ENCODE results near the gene RGS4. TPM values are rescaled to one million over a fixed set of nuclear protein-coding genes. Genes with fewer than 3 reads are reported as not detected.

Gene RGS4
- total RNA-seq, 1 donor from 2014 or later, result 13.2 TPM

GRCh38 chr1:163071405-163072255 lies 2.5 kb downstream of the RGS4 start:
- DNase-seq (ENCODE audit: low spot score), result no peak

GRCh38 chr1:163072658-163073057 lies 3.5 kb downstream of the RGS4 start:
- H3K9me3 Mint-ChIP-seq (ENCODE audit: low read depth), result no peaks in the 10 kb centered on the region
- H3K27me3 Mint-ChIP-seq (ENCODE audit: low read depth), result no peaks in the 10 kb centered on the region
- H3K27ac Mint-ChIP-seq (ENCODE audit: unreplicated experiment), result no peak overlapping the region
- TF ChIP-seq CTCF (IDR thresholded peaks at IDR 0.05), result no peak
- H3K4me1 Mint-ChIP-seq (ENCODE audit: low read depth), result peaks cover 44% of the 10 kb centered on the region
- no peak overlapping the region for H3K4me3 Mint-ChIP-seq (ENCODE audit: unreplicated experiment)
- H3K36me3 Mint-ChIP-seq (ENCODE audit: low read depth), result peaks cover 8% of the 10 kb centered on the region
- no peak for DNase-seq (ENCODE audit: low spot score)

More at GRCh38 chr1:163071405-163072255, 2.5 kb downstream of the RGS4 start:
- H3K36me3 Mint-ChIP-seq (ENCODE audit: low read depth), result peaks cover 8% of the 10 kb centered on the region
- peak overlapping the region; percentile 66 for H3K4me3 Mint-ChIP-seq (ENCODE audit: unreplicated experiment)
- peak; percentile 89 for TF ChIP-seq CTCF (IDR thresholded peaks at IDR 0.05)
- H3K27me3 Mint-ChIP-seq (ENCODE audit: low read depth), result no peaks in the 10 kb centered on the region
- H3K4me1 Mint-ChIP-seq (ENCODE audit: low read depth), result peaks cover 43% of the 10 kb centered on the region
- H3K9me3 Mint-ChIP-seq (ENCODE audit: low read depth), result no peaks in the 10 kb centered on the region
- H3K27ac Mint-ChIP-seq (ENCODE audit: unreplicated experiment), result no peak overlapping the region

GRCh38 chr1:163074004-163074403 lies 4.8 kb downstream of the RGS4 start:
- no peak for DNase-seq (ENCODE audit: low spot score)
- H3K4me3 Mint-ChIP-seq (ENCODE audit: unreplicated experiment), result no peak overlapping the region
- no peak overlapping the region for H3K27ac Mint-ChIP-seq (ENCODE audit: unreplicated experiment)
- no peaks in the 10 kb centered on the region for H3K9me3 Mint-ChIP-seq (ENCODE audit: low read depth)
- no peaks in the 10 kb centered on the region for H3K27me3 Mint-ChIP-seq (ENCODE audit: low read depth)
- peaks cover 40% of the 10 kb centered on the region for H3K4me1 Mint-ChIP-seq (ENCODE audit: low read depth)
- no peak for TF ChIP-seq CTCF (IDR thresholded peaks at IDR 0.05)
- H3K36me3 Mint-ChIP-seq (ENCODE audit: low read depth), result peaks cover 8% of the 10 kb centered on the region

- H3K27me3 Mint-ChIP-seq (ENCODE audit: low read depth), result no peaks in the 10 kb centered on the region
- no peak for TF ChIP-seq CTCF (IDR thresholded peaks at IDR 0.05)
Observed at GRCh38 chr1:163074716-163075284, 5.6 kb downstream of the RGS4 start.

GRCh38 chr1:163076044-163076443 lies 6.9 kb downstream of the RGS4 start:
- peaks cover 21% of the 10 kb centered on the region for H3K4me1 Mint-ChIP-seq (ENCODE audit: low read depth)
- H3K27me3 Mint-ChIP-seq (ENCODE audit: low read depth), result no peaks in the 10 kb centered on the region
- no peak for TF ChIP-seq CTCF (IDR thresholded peaks at IDR 0.05)
- peaks cover 5% of the 10 kb centered on the region for H3K9me3 Mint-ChIP-seq (ENCODE audit: low read depth)
- peaks cover 8% of the 10 kb centered on the region for H3K36me3 Mint-ChIP-seq (ENCODE audit: low read depth)
- DNase-seq (ENCODE audit: low spot score), result no peak
- H3K27ac Mint-ChIP-seq (ENCODE audit: unreplicated experiment), result no peak overlapping the region
- no peak overlapping the region for H3K4me3 Mint-ChIP-seq (ENCODE audit: unreplicated experiment)

More at GRCh38 chr1:163074716-163075284, 5.6 kb downstream of the RGS4 start:
- DNase-seq (ENCODE audit: low spot score), result no peak
- H3K4me3 Mint-ChIP-seq (ENCODE audit: unreplicated experiment), result no peak overlapping the region
- H3K4me1 Mint-ChIP-seq (ENCODE audit: low read depth), result peaks cover 32% of the 10 kb centered on the region
- peaks cover 8% of the 10 kb centered on the region for H3K36me3 Mint-ChIP-seq (ENCODE audit: low read depth)
- peaks cover 2% of the 10 kb centered on the region for H3K9me3 Mint-ChIP-seq (ENCODE audit: low read depth)
- H3K27ac Mint-ChIP-seq (ENCODE audit: unreplicated experiment), result no peak overlapping the region

All from chondrocyte (in vitro differentiated cells).